Activated CD8-positive, alpha-beta memory T cell treated with anti-CD3 and anti-CD28 coated beads for 48 hours (primary cell): ENCODE measurements around the gene TBC1D9.

Experiments used
- DNase-seq, 3 experiments: peaks; one replicate each; pipeline ENCODE4 v3.0.0-alpha.2; 2020; ENCODE audit warnings: low read depth in 2 of 3, low spot score in 2 of 3

The TBC1D9 gene

DNA sequence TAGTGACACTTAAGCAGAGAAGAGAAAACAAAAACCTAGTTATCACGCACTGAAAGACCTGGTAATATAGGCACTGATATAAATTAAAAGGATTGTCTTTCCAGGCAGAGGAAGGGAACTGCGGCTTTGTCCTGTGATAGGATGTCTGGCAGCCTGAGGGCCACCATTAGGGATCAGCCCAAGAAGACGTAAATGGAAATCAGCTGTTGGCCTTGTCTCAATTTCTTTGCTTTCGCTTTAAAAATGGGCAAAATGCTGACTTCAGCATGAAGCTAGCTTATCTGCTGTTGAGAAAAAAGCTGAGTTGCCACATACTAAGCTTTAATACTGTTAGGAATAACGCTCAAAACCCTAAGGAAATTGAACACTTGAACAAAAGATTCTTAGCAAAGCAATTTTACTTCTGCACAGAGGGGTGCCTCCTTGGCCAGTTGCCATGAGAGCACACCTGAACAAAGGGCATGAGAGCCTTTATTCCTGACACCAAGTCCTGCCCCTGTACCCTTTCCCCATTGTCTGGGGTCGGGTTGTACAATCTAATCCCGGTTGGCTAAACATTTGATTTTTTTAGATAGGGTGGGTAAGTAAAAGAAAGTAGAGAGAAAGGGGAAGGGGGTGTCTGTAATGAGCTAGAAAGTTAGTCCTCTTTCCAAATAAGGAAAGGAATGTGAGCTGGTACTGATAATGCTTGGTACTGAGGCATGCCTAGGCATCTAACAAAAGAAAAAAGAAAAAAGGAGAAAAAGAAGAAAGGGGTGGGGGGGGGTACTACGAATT, 102.3 kb downstream of the TBC1D9 start:
- no peak for DNase-seq

DNA sequence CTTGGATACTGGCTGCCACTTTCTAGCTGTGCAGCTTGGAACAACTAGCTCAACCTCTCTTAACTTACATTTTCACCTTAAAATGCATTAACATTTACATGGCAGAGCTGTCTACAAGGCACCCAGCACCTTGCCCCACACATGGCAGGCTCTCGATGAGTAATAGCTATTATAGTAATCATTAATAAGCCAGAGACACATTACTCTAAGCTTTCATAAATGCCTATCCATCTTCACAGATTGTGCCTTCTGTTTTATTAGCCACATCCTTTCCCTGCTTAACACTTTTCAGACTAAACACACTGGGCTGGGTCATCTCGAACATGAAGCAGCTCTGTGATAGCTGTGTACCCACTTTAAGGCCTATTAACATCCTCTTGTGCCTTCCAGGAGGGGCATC, 103.6 kb downstream of the TBC1D9 start:
- no peak for DNase-seq

DNA sequence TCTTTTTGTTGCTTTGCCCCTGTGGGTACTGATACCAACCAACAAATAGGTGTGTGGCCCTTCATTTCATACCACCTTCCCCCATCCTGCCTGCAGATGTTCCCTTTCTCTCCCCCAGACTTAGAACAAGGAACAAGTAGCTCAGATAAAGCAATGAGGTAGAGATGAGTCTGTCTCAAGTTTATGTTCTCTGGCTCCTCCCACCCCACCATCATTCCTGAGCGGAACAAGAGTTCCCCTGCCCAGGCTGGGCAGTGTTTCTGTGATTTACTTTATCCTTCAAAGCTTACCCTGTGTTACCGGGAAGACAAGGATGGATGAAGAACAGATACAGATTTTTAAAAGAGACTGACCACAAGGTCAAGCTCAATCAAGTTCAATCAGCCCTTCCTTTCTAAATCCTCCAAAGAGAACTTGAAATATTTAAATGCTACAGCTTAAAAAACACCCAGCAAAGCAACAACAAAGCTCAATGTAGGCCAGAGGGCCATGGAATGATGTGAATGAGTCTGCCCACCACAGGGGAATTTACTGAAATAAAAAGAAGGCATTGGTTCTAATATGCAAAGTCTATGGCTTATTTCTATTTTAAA, 107.4 kb downstream of the TBC1D9 start:
- DNase-seq = no peak

DNA sequence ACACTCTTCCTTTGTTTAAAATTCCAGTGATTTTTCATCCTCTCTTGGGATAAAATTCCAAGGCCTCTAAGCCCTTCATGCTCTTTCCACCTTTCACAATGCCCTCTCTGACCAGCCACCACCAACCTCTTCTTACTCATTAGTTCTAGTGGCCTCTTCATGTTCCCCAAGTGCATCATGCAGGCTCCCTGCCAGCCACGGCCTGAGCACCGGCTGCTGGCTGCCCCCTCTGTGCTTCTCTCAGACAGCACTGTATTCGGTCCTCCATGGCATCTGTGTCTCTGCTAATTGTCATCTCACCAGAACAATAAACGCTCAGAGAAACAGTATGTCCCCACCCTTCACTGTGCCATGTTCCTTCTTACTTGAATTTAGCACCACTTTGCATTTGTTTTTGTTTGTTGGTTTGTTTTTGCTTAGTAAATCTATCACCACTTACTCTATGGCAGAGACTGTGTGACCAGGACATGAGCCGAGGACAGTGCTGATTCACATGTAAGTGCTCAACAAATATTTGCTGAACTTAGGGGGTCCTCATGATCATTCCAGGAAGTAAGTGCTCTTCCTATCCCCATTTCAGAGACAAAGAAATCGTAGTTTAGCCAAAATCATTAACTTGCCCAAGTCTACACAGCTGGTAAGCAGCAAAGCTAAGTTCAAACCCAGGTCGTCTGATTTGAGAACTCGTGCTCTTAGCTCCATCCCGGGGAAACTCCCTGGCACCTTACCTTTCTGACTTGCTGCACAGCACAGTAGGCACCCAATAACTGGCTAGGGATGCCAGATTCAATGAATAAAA, 110.4 kb downstream of the TBC1D9 start:
- no peak for DNase-seq

DNA sequence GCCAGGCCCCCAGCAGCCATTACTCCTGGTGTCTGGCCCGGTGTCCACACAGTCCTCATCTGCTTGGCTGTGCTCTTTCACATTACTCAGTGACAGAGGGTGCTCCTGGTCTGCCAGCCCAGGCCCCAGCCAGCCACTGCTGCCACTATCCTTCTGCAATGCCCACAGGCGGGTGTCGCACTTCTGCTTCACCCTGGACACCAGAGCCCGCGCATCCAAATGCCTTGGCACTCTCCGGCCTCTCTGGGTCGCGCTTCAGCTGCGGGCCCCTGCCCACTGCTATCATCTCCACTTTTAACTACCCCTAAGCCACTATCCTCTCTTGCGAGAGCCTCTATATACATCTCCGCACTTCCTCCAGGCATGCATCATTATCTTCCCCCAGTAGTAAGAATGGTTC, 111.0 kb downstream of the TBC1D9 start:
- DNase-seq = no peak

DNA sequence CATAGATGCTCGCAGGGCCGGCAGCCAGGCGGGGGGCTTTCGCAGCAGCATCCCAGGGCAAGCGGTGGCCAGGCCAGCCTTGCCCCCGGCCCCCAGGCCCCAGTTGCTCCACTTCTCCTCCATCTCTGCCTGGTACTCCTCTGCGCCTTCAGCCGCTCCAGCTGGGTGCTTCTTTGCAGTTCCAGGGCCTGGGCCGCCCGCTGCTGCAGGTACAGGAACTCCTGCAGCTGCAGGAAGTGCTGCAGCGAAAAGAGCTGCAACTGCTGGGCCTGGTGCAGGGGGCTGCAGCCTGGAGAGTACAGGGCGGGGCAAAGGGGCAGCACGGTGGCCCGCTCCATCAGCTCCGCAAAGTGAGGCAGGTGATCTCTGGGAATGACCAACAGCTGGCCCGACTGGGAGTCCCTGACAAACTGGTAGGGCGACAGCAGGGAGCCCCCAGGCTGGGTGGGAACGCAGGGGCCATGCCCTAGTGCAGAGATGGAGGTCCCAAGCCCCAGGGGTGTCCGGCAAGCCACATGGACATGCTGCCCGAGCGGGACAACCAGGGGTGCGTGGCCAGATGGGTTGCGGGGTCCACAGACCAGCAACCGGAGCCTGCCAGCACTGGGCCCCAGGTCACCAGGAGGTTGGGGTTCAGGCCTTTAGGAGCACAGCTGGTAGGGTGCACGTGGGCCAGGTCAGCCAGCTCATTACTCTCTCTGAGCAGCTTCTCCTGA, 111.6 kb downstream of the TBC1D9 start:
- no peak for DNase-seq

DNA sequence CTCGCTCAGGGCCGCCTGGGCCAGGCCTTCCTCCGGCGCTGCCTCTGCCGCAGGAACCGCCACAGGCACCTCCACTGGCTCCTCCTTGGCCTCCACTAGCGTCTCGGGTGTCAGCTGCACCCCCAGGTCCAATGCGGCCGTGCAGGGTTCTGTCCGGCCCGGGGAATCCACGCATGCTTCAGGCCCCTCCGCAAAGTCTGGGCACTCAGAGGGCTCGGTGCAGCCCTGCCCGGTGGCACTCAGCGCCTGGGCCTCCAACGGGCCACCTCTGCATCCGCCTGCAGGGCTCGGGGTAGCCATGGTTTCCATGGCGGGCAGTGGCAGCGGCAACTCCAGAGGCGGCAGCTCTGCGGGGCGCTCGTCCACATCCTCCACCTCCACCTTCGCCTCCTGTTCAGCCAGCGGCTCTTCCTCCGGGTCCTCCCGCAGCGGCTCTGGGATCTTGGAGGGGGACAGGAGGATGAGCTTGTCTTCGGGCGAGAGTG, 112.6 kb downstream of the TBC1D9 start:
- no peak for DNase-seq

DNA sequence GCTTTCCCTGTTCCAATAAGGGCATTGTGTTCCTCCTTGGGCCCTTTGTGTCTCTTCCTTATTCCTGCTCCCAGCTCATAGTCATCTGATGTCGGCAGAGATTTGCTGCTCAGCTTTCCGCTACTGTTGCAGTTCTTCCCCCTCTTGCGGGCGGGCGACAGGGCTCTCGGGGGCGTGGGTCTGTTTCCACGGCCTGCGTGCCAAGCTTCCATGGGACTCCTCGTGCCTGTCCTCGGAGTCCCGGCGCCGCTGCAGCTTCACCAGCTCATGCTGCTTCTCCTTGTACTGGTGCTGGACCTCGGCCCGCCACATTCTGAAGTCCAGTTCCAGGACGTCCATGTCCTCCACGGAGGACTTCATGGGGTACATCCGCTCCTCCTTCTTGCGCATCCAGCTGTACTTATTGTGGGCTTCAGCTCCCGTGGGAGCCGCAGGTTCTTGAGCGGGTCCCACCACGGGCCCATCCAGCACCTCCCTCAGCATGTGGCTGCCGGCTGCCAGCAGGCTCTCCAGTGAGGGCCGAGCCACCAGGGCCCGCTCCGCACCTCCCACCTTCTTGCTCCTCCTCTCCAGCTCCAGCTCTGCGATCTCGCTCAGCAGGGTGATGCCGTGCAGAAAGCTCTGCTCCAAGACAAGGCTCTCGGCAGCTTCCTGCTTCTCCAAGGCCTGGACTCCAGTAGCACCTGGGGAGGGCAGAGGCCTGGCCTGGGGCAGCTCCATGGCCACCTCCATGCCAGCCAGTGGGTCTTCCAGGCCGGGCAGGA, 113.3 kb downstream of the TBC1D9 start:
- no peak for DNase-seq

DNA sequence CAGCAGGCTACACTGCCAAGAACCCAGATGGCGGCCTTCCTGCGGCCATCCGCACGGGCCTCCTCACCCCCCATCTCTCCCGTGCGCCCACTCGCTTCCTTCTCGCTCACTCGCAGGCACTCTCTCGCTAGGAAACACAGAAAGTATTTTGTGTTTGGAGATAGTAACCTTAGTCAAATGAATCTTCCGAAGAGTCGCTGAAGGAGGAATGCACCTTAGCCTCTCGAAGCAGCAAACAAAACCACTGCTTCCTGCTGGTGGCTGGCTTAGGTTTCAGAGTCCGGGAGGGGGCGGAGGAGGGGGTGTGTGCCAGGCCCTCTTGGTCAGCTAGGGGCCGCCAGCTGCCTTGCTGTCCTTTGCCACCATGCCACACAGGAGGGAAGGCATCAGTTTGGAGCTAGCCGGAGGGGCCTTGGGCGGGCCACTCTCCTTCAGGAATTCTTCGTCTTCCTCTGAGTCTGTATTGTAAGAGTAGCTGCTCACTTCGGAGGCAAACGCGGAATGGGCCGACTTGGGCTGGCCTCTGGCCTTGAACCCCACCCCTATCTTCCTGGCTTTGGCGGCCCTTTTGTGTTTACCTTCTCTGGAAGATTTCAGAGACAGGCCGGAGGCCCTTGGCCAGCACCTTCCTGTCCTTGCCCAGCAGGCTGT, 114.3 kb downstream of the TBC1D9 start:
- no peak for DNase-seq

DNA sequence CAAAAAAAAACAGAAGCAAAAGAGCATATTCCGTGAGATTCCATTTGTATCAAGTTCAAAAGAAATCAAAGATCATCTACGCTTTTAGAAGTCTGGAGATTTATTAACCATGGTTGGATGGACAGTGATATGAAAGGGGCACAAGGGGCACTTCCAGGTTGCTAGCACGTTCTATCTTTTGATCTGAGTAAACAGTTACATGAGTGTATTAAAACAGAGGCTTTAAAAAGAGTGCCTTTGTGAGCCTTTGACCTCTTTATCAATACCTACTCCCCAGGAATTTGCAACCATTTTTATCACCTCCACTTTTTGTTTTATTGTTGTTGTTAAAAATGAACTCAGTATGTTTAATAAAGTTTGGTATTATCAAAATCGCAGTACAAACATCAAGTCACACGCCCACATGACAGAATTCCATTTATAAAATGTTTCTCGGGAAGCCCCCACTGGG, 115.1 kb downstream of the TBC1D9 start:
- DNase-seq = no peak

DNA sequence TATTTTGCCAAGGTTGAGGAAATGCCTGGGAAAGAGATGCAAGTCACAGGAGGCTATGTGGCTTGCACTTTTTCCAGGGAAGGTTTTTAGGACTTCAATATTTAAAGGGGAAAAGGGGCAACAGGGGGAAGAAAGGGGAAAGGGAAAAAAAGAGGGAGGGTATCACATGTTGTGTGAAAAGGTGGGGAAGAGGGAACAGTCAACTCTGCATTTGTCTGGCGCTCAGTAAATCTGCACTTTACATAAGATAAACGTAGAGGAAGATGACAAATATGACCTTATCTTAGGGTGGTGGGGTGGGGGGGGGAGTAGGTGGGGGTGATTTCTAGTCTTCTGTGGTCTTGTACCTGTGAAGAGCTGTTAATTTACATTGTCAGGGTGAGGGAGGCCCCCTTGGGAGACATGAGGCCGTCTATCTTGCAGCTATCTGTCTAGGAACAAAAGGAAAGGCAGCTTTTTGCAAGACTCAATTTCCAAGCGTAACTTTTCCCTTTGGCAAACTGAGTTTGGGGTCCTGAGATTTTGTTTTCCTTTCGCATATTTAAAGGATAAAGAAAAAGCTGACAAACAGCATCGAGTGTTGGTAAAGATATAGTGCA, 115.9 kb downstream of the TBC1D9 start:
- DNase-seq = no peak

DNA sequence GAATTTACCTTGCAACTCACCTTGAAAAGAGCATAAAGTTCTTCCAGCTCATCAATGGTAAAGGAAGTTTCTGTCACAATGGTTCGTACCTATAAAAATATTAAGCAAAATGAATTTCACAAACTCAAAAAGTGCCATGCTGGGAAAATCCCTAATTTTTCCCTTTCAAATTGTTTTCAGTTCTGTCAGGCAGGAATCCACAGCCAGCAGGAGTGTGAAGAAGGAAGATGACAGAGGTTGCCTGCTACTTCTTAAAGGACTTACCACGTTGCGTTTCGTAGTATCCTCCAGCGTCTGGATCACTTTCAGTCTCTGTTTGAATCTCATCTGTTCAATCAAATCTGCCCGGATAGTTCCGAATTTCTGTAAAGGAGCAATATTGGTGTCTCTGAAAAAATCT, 117.1 kb downstream of the TBC1D9 start:
- DNase-seq = no peak

DNA sequence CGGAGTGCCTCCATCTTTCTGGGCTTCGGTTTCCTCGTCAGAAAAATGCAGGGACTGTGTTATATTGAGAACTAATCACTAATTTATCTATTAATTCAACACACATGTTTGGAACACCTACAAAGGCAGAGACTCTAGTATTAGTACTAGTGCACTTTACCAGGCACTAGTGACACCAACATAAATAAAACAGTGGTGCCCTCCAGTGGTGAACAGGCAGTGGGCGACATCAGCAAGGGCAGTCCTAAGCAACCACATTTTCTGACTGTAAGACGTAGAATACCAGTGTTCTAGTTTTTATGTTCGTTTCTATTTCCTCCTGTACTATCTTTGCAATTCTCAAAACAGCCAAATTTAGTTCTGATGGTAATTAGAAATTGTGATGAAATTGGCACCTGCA, 118.3 kb downstream of the TBC1D9 start:
- DNase-seq = no peak

DNA sequence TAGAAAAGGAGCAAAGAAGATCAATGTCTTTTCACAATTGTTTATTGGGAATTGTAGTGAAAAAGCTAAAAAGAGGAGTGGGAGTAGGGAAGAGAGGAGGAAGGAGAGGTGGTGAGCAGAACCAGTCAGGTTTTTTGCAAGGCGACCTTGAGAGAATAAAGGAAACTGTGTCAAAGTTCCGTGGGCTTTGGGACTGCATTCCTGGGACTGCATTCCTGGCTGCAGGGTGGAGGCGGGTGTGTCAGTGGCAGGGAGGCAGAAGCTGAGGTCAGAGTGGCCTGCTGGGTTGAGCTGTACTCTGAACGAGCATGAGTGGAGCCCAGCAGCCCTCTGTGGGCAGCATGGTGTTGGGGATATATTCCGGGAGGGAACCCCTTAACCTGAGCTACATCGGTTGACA, 120.6 kb downstream of the TBC1D9 start:
- DNase-seq = no peak

DNA sequence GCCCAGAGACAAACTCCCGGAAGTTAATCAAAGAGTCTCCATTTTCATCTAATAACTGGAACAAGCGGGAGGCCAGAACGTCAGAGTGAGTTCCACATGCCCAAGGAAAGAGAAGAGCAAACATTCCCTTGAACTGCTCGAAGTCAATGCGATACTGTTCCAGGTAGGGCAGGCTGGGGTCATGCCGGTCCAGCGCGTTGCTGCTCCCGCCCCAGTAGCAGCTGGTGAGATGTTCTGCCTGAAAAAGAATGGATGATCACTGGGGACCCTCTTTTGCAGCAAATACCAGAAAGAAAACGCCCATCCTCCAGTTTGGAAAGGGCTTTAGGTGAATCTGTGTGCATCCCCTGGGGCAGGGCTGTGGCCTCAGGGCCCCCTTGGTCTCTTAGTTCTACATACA, 122.2 kb downstream of the TBC1D9 start:
- DNase-seq = no peak

DNA sequence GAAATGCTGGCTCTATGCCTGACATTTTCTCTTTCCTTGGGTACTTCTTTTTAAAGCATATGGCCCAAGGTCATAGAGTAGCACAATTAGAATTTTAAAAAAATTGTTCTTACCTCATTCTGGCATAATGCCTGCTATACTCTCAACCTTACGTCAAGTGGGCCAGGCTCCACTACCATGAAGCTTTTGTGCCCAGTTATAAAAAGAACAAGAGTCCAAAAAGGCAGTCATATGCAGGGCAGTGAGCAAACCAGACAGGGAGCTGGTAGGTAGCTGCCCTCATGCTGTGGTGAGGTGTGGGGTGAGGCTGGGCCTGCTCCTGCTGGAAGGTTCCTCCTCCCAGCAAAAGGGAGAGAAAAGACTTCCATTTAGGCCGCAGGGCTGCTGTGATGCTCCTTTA, 123.1 kb downstream of the TBC1D9 start:
- no peak for DNase-seq

DNA sequence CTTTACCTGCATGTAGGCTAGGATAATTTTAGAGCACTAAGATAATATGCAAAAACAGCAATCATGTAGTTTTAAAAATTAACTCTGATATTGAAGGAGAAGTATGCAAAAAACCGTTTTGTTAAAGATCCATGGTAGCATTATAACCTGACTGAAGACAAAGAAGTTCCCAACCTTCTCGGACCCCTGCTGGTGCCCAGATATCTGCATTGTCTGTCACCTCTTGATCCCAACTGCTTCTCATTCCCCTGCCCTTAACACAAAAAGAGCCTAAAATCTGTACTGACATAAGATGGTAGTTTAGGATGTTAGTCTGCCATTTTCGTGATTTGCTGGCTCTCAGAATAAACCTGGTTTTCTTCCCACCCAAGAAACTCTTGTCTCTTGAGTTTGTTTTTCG, 125.9 kb downstream of the TBC1D9 start:
- no peak for DNase-seq

DNA sequence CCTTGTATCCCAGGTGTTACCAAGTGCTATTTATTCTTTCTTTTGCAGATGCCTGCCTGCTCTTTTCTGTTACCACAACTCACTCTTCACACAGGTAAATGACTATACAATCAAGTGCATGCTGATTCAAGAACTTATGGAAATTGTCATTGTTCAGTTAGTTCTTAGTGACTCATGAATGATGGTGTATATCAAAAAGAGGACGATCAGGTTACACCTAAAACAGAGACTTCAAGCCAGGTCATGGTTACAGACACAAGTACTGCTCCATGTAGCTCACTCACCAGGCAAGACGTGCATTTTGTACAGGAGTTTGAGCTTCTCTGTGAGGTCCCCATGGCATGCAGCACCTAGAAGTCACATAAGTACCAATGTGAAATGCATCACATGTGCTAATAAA, 128.2 kb downstream of the TBC1D9 start:
- no peak for DNase-seq

DNA sequence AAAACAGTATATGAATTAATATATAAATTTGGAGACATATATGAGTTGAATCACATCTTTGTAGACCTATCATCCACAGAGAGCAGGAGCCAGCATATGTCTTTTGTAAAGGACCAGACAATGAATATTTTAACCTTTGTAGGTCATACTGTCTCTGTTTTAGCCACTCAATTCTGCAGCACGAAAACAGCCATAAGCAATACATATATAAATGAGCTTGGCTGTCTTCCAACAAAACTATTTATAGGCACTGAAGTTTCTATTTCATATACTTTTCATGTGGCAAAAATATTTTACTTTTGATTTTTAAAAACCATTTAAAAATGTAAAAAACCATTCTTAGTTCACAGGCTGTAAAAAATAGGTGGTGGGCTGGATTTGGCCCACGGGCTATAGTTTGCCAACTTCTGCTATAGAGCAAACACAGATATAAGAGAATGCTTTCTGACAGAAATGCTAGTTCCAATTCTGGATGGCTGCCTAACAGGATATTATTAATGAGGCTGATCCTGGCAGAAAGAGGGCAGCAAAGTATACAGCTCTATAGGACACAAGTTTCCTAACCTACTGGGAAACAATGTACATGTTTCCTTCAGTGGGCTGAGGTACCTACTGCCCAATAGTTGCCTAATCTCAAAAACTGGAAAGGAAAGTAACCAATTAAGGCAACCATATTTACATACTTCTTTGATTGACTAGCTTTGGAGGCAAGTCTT, 129.4 kb downstream of the TBC1D9 start:
- DNase-seq = no peak
